ENCODE data around the gene TTBK1.

- TF ChIP-seq POLR2A (IDR thresholded peaks at IDR 0.05): no peak
- no peak for TF ChIP-seq CTCF (IDR thresholded peaks at IDR 0.05)
Observed at GRCh38 chr6:43254846-43255245, 11.6 kb downstream of the TTBK1 start.
